AG20443 (cell line): ENCODE data around the gene LRRC4C.
A peak's percentile ranks its signal among the peaks of the same experiment; 100 is the strongest.

Experiments used
- DNase-seq: peaks from one replicate; pipeline ENCODE4 v3.0.0; 2012; ENCODE audit warnings: low spot score, mixed read lengths

Gene LRRC4C

DNA sequence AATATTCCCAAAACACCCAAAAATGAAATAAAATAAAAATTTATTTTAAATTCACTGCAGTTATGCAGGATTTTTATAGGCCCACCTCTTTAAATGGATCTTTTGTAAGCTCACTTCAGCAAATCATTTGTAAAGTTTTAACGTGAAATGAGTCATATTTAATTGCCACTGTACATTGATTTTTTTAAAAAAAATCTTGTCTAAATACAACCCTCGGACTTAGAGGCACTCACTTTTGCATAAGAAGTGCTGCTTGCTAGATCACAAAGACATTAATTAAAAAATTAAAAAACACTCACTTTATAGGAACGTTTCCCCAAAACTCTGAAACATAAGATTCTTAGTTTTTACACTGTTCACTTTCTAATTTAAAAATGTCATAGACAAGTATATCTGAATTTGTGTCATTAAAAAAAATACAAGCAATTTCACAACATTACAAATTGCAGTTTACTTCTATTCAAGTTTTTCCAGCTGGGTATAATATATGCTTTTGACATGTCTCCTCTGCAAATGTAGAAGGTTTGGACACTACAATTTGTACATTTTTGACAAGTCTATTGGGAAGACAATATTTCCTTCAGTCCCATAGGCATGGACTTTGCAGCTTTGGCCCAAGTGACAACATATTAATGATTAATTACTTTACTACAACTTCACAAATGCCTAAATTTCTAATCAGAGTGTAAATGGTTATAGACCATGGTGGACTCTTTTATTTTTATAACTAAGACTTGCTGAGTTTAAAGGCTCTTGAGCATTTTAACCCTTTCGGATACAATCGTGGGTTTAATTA, 1088.4 kb downstream of the LRRC4C start:
- no peak for DNase-seq

GRCh38 chr11:40360206-40360798, 1099.2 kb downstream of the LRRC4C start:
- DNase-seq, result no peak

GRCh38 chr11:40354121-40354520, 1105.3 kb downstream of the LRRC4C start:
- no peak for DNase-seq

GRCh38 chr11:40340911-40341310, 1118.5 kb downstream of the LRRC4C start:
- no peak for DNase-seq

DNA sequence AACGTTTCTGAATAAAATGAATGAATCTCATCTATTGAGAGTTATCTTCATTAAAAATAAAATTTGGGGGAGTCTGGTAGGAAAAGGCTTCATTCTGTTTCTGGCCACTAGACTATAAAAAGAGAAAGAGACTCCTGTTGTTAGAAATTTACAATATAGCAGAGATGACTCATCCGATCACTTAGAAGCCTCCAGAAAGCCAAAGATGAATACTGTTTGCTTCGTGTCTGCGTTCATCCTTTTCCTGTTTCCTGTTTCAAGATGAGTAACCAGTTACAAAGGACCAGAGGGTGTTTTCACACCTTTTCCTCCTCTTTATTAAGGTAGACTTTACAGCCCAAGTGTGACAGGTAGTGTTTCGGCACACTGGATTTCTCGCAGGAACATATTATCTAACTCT, 1120.7 kb downstream of the LRRC4C start:
- no peak for DNase-seq

DNA sequence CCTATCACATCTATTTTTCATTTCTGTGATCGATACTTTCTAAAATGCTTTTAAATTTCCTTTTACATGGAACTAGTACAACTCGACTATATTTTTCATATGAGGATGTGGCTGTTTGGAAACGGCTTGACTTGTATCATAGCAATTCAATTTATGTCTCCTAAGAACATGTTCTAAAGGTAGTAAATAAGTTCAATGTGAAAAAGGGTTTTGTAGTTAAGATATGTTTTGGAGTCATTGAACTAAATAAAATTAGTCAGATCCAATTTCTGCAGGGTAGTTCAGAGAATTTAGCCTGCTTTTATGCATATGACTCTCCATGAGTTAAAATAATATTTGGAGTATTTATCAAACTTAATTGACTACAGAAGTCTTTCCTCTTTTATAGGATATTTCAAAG, 1121.4 kb downstream of the LRRC4C start:
- DNase-seq, result no peak

DNA sequence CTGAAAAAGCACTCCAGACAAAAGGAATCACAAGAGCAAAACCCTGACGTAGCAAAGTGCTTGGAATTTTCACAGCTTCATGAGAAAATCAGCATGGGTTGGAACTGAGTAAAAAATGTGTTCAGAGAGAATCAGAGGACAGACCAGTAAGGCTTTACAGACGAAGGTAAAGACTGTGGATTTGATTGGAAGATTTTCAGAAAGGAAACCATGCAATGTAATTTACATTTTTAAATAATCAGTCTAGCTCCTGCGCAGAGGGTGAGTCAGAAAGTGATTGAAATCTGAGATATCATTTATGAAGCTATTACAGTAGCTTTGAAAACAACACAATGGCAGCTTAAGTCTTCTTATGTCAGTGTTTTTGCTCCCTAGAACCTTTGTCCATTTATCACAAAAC, 1122.3 kb downstream of the LRRC4C start:
- DNase-seq, result no peak

DNA sequence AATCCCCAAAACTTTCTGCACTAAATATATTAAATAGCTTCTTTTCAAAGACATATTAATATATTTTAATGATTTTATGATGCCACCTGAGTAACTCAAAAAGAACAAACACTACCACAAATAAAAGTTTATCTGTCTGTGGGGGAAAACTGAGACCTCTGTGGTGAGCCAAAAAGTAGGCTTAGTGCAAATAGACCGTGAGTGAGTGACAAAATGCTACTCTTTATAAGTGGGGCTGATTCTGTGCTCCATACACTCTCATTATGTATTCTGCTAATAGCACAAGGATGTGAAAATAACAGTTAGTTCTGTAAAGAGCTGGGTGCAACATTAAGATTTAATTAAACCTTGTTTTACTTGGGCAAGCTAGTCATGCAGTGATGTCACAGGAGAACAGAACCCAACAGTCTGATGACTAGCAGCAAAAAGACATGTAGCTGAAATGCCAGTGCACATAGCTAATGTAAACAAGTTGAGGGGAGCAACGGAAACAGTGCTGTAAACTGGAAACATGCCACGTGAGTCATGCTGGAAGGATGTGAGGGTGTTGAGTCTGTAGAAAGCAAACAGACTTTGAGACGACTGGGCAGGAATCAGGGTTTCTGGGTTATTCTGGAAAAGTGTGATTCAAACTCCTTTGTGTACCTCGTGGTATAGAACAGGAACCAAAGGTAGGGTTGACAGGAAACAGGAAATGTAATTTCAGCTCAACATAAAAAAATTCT, 1130.4 kb downstream of the LRRC4C start:
- DNase-seq, result peak; percentile 60

DNA sequence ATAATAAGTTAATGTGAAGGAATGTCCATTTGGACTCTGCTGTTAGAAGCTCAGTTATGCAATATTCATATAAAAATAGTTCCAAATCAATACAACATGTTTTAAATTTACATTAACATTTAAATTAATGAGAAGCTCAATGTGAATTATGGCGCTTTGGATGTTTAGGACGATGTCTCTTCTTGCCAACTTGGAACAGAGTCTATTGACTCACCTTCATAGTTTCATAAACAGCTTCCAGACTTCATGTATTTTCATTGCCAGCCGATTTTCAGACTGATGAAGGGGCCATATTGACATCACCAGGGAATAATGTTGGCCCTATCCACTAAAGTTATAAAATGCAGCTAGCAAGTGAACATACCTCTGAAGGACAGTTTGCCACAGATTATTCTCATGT, 1136.2 kb downstream of the LRRC4C start:
- DNase-seq, result no peak

GRCh38 chr11:40321537-40321936, 1137.9 kb downstream of the LRRC4C start:
- DNase-seq, result no peak

GRCh38 chr11:40316171-40316570, 1143.3 kb downstream of the LRRC4C start:
- no peak for DNase-seq

DNA sequence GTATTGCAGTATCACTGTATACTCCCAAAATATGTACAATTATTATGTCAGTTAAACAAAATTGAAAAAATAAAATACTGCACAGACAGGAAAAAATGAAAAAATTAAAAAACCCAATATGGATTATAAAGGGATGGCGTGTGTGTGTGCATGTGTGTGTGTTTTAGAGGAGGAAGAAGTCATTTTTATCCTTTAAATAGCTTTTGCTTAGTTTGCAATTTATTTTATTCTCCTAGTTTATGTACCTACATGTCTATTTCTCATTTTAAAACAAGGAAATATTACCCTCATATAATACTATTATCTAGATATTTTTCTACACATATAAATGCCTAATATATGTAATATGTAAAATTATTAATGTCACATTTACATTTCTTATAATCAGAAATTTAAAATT, 1144.3 kb downstream of the LRRC4C start:
- DNase-seq, result no peak

GRCh38 chr11:40314327-40314726, 1145.1 kb downstream of the LRRC4C start:
- DNase-seq, result no peak

- DNase-seq, result peak; percentile 44
These were observed 1152.4 kb downstream of the LRRC4C start for GRCh38 chr11:40306938-40307548.

GRCh38 chr11:40302669-40303068, 1156.8 kb downstream of the LRRC4C start:
- no peak for DNase-seq

- no peak for DNase-seq
These were observed 1164.0 kb downstream of the LRRC4C start for GRCh38 chr11:40295466-40295865.

DNA sequence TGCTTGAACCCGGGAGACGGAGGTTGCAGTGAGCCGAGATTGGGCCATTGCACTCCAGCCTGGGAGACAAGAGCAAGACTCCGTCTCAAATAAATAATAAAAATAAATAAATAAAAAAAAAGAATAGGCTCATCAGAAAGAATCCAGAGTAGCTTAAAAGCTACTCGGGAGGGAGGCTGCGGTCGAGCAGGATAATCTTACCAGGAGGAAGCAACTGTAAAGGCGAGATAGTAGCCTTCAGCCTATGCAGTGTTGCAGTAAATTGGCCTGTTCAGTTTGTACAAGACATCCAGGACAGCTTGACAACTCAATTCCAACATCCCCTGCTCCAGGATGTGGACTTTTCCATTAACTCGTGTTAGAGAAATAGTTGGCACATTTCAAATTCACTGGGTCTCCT, 1164.7 kb downstream of the LRRC4C start:
- no peak for DNase-seq

GRCh38 chr11:40294349-40294735, 1165.1 kb downstream of the LRRC4C start:
- DNase-seq, result no peak

- peak; percentile 80 for DNase-seq
These were observed 1165.7 kb downstream of the LRRC4C start for GRCh38 chr11:40293655-40294348.

- DNase-seq, result no peak
These were observed 1166.5 kb downstream of the LRRC4C start for GRCh38 chr11:40292721-40293508.

DNA sequence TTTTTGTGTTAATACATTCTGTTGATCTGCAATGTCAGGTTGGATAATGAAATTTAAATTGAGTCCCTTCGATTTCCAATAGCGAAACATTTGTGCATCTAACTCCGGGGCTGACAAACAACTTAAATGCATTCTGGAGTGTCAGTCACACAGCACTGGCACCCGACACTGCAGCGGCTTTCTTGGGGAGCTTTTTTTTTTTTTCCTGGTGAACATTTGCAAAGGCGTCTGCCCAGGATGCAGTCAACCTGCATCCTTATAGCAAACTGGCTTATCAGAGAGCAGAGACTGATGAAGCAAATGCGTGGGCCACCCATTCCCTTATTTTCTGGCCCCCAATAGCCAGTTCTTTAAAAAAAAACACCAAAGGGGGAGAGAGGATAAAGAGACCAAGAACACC, 1167.7 kb downstream of the LRRC4C start:
- DNase-seq, result no peak
